ENCODE data around the gene SEC22A.

The SEC22A gene

DNA sequence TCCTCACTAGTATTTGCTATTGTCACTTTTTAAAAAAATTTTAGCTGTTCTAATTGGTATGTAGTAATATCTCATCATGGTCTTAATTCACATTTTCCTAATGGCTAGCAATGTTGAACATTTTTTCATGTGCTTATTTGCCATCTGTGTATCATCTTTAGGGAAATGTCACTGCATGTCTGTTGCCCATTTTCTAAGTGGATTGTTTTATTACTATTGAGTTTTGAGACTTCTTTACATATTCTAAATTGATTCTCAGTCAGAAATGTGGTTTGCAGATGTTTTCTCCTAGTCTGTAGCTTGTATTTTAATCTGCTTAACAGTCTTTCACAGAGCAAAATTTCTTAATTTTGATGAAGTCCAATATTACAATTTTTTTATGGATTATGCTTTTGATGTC lies 33.6 kb upstream of the SEC22A start:
- Histone ChIP-seq H2AFZ (ENCODE audit: low read length) (no peak overlapping the region), H3K79me2 (ENCODE audit: insufficient read depth, low read length) (no peaks in the 10 kb centered on the region), H3K36me3 (ENCODE audit: insufficient read depth, low read length) (peaks cover 16% of the 10 kb centered on the region), H3K27ac (ENCODE audit: low read depth, low read length, poor library complexity, severe bottlenecking) (no peak overlapping the region), H3F3A (ENCODE audit: insufficient read depth, low read length) (no peaks in the 10 kb centered on the region), H3K9ac (ENCODE audit: low read length) (no peak overlapping the region), H3K9me3 (ENCODE audit: low read length) (0 out of 2 replicates have a peak, but pooled peaks cover 10% of the 10 kb centered on the region), H3K4me1 (ENCODE audit: insufficient read depth, low read length, severe bottlenecking) (no peaks in the 10 kb centered on the region), H3K9me2 (ENCODE audit: low read depth, low read length) (no peaks in the 10 kb centered on the region), H3K27me3 (ENCODE audit: insufficient read depth, low read length) (no peaks in the 10 kb centered on the region), H4K20me1 (ENCODE audit: insufficient read depth, low read length) (no peaks in the 10 kb centered on the region), H3K4me2 (ENCODE audit: low read length) (no peak overlapping the region), H3K4me3 (ENCODE audit: low read depth, low read length, poor library complexity, severe bottlenecking) (no peak overlapping the region)
- TF ChIP-seq, protein P1, sequence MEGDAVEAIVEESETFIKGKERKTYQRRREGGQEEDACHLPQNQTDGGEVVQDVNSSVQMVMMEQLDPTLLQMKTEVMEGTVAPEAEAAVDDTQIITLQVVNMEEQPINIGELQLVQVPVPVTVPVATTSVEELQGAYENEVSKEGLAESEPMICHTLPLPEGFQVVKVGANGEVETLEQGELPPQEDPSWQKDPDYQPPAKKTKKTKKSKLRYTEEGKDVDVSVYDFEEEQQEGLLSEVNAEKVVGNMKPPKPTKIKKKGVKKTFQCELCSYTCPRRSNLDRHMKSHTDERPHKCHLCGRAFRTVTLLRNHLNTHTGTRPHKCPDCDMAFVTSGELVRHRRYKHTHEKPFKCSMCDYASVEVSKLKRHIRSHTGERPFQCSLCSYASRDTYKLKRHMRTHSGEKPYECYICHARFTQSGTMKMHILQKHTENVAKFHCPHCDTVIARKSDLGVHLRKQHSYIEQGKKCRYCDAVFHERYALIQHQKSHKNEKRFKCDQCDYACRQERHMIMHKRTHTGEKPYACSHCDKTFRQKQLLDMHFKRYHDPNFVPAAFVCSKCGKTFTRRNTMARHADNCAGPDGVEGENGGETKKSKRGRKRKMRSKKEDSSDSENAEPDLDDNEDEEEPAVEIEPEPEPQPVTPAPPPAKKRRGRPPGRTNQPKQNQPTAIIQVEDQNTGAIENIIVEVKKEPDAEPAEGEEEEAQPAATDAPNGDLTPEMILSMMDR (IDR thresholded peaks at IDR 0.05; ENCODE audit: low read length) = no peak
- no peak for TF ChIP-seq EZH2 (IDR thresholded peaks at IDR 0.05; ENCODE audit: borderline replicate concordance, low read length)

DNA sequence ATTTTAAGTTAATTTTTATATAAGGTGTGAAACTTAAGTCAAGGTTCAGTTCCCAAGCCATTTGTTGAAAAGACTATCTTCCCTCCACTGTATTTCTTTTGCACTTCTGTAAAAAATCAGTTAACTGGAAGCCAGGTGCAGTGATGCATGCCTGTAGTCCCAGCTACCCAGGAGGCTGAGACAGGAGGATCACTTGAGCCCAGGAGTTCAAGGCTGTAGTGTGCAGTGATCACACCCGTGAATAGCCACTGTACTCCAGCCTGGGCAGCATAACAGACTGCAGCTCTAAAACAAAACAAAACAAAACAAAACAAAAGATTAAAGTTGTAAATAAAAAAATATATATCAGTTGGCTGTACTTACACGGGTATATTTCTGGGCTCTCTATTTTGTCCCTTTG lies 33.1 kb upstream of the SEC22A start:
- H3K4me1 ChIP-seq (ENCODE audit: insufficient read depth, low read length, severe bottlenecking) = no peaks in the 10 kb centered on the region
- H3K9me2 ChIP-seq (ENCODE audit: low read depth, low read length) = no peaks in the 10 kb centered on the region
- no peak overlapping the region for H3K9ac ChIP-seq (ENCODE audit: low read length)
- H3K4me2 ChIP-seq (ENCODE audit: low read length) = no peak overlapping the region
- no peaks in the 10 kb centered on the region for H3F3A ChIP-seq (ENCODE audit: insufficient read depth, low read length)
- H3K4me3 ChIP-seq (ENCODE audit: low read depth, low read length, poor library complexity, severe bottlenecking) = no peak overlapping the region
- no peaks in the 10 kb centered on the region for H3K27me3 ChIP-seq (ENCODE audit: insufficient read depth, low read length)
- no peaks in the 10 kb centered on the region for H4K20me1 ChIP-seq (ENCODE audit: insufficient read depth, low read length)
- no peak for TF ChIP-seq EZH2 (IDR thresholded peaks at IDR 0.05; ENCODE audit: borderline replicate concordance, low read length)
- TF ChIP-seq, protein P1 (IDR thresholded peaks at IDR 0.05; ENCODE audit: low read length) = no peak
- H3K36me3 ChIP-seq (ENCODE audit: insufficient read depth, low read length) = peaks cover 16% of the 10 kb centered on the region
- H2AFZ ChIP-seq (ENCODE audit: low read length) = no peak overlapping the region
- no peak overlapping the region for H3K27ac ChIP-seq (ENCODE audit: low read depth, low read length, poor library complexity, severe bottlenecking)
- H3K9me3 ChIP-seq (ENCODE audit: low read length) = 0 out of 2 replicates have a peak, but pooled peaks cover 10% of the 10 kb centered on the region
- H3K79me2 ChIP-seq (ENCODE audit: insufficient read depth, low read length) = no peaks in the 10 kb centered on the region

DNA sequence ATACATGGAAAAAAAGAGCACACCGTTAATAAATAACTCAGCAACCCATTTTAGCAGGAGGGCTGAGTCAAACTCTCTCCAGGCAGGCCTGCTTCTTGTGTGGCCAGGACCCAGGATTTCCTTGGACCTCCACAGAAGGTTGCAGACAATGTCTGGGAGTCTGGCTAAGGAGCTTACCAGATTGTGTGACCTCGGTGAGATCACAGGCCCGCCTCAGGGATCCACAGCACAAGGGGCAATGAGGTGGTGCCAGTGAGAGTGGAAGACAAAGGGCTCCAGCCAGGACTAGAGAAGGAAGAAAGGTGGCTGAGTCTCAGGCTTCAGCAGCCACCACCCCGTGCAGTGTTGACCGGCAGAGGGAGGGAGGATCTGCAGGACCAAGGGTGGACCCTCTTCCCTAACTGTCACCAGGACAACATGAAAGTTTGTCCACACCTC lies 32.2 kb upstream of the SEC22A start:
- H2AFZ ChIP-seq (ENCODE audit: low read length) = no peak overlapping the region
- TF ChIP-seq, protein P1 (IDR thresholded peaks at IDR 0.05; ENCODE audit: low read length) = no peak
- TF ChIP-seq EZH2 (IDR thresholded peaks at IDR 0.05; ENCODE audit: borderline replicate concordance, low read length) = no peak
- H3K4me3 ChIP-seq (ENCODE audit: low read depth, low read length, poor library complexity, severe bottlenecking) = no peak overlapping the region
- H4K20me1 ChIP-seq (ENCODE audit: insufficient read depth, low read length) = no peaks in the 10 kb centered on the region
- H3K27ac ChIP-seq (ENCODE audit: low read depth, low read length, poor library complexity, severe bottlenecking) = no peak overlapping the region
- H3K27me3 ChIP-seq (ENCODE audit: insufficient read depth, low read length) = no peaks in the 10 kb centered on the region
- H3K9ac ChIP-seq (ENCODE audit: low read length) = no peak overlapping the region
- H3K36me3 ChIP-seq (ENCODE audit: insufficient read depth, low read length) = peaks cover 10% of the 10 kb centered on the region
- H3K4me2 ChIP-seq (ENCODE audit: low read length) = no peak overlapping the region
- H3K9me3 ChIP-seq (ENCODE audit: low read length) = 0 out of 2 replicates have a peak, but pooled peaks cover 10% of the 10 kb centered on the region
- H3K4me1 ChIP-seq (ENCODE audit: insufficient read depth, low read length, severe bottlenecking) = no peaks in the 10 kb centered on the region
- no peaks in the 10 kb centered on the region for H3F3A ChIP-seq (ENCODE audit: insufficient read depth, low read length)
- no peaks in the 10 kb centered on the region for H3K79me2 ChIP-seq (ENCODE audit: insufficient read depth, low read length)
- no peaks in the 10 kb centered on the region for H3K9me2 ChIP-seq (ENCODE audit: low read depth, low read length)
